Measurements from ENCODE around the gene HPN. TPM values are rescaled to one million over a fixed set of nuclear protein-coding genes. Genes with fewer than 3 reads are reported as not detected.
"Not testable (repeated sequence)": the region's sequence is repeated elsewhere in the genome, so short reads cannot be mapped to it uniquely, and the experiment has no call there.

The HPN gene
- total and polyA plus RNA-seq, 2 donors (not counting 3 experiments of a cell fraction or from before 2014, with no cell fraction given), result 0.10 TPM; not detected in 1

GRCh38 chr19:34997071-34997617 lies 44.4 kb upstream of the HPN start:
- Histone ChIP-seq H3K27me3 (ENCODE audit: control insufficient read depth in 2 of 2, insufficient read depth in 2 of 2, low read length in 2 of 2) (no peaks in the 10 kb centered on the region), H3K27ac (ENCODE audit: insufficient read depth, low read depth, low read length) (peak overlapping the region; percentile 57), H3K79me2 (ENCODE audit: control insufficient read depth, insufficient read depth, low read length) (peaks cover 16% of the 10 kb centered on the region), H3K4me2 (ENCODE audit: insufficient read depth, low read length) (peak overlapping the region; percentile 57), H3K9ac (replicated peaks; ENCODE audit: extremely low read depth, insufficient read depth, low read length) (no peak overlapping the region), H2AFZ (ENCODE audit: low read depth, low read length) (peak overlapping the region; percentile 65), H4K20me1 (replicated peaks; ENCODE audit: control insufficient read depth, extremely low read depth, insufficient read depth, low read length) (no peaks in the 10 kb centered on the region), H3K4me1 (ENCODE audit: control insufficient read depth, extremely low read depth, insufficient read depth, low read length) (peaks cover 55% of the 10 kb centered on the region), H3K4me3 (replicated peaks in 1 of 3; ENCODE audit: insufficient read depth in 1 of 3, low read depth in 1 of 3, low read length in 3 of 3) (peak overlapping the region in 1 of 3 experiments; percentile 15), H3K9me1 (replicated peaks; ENCODE audit: control insufficient read depth, extremely low read depth, insufficient read depth, low read length) (no peaks in the 10 kb centered on the region), H3K36me3 (ENCODE audit: control insufficient read depth in 2 of 2, extremely low read depth in 1 of 2, insufficient read depth in 2 of 2, low read length in 2 of 2) (no peaks in the 10 kb centered on the region), H3K9me3 (replicated peaks; ENCODE audit: control insufficient read depth, insufficient read depth, low read length) (no peaks in the 10 kb centered on the region)
- ChIA-PET POLR2A (interaction anchor here (0.7 kb wide), 1 partner anchor 25 kb away, joined by 8 read pairs; no protein-coding TSS in a partner anchor), CTCF (interaction anchor here (1.1 to 2.0 kb wide), 2 partner anchors 12 to 24 kb away, joined by 4 to 6 read pairs; no protein-coding TSS in a partner anchor)
- intact Hi-C loops (cut with micrococcal nuclease), result no loop called here
- TF ChIP-seq MYC (IDR thresholded peaks at IDR 0.05; ENCODE audit: low read depth, low read length) (no peak), POLR2AphosphoS5 (IDR thresholded peaks at IDR 0.05; ENCODE audit: insufficient read depth, low read depth, low read length) (no peak), MAX (IDR thresholded peaks at IDR 0.05; ENCODE audit: insufficient read depth, insufficient read length) (no peak), CTCF (IDR thresholded peaks at IDR 0.05; ENCODE audit: extremely low read depth in 1 of 2, insufficient read depth in 1 of 2, low read depth in 1 of 2, low read length in 2 of 2) (no peak), FOS (IDR thresholded peaks at IDR 0.05; ENCODE audit: borderline replicate concordance, insufficient read depth, low read length) (no peak), EZH2 (IDR thresholded peaks at IDR 0.05; ENCODE audit: borderline replicate concordance, low read depth, low read length, severe bottlenecking) (no peak), POLR2A (IDR thresholded peaks at IDR 0.05; ENCODE audit: low read depth, low read length) (no peak), GATA2 (IDR thresholded peaks at IDR 0.05; ENCODE audit: insufficient read depth, insufficient read length, low read depth, low read length) (no peak), JUN (IDR thresholded peaks at IDR 0.05; ENCODE audit: borderline replicate concordance, insufficient read depth, insufficient read length, low read depth) (no peak)
- FAIRE-seq, result peak; percentile 92
- BruUV-seq (replicated peaks), result no TSS peak
- dilution Hi-C loops (cut with MboI; ENCODE audit: extremely low pct_ligation_motif_present, low sequenced_read_pairs), result no loop called here
- DNase-seq (ENCODE audit: low read depth, low spot score), result peak; percentile 82

- H4K20me1 ChIP-seq (replicated peaks; ENCODE audit: control insufficient read depth, extremely low read depth, insufficient read depth, low read length); H3K27me3 ChIP-seq (ENCODE audit: control insufficient read depth in 2 of 2, insufficient read depth in 2 of 2, low read length in 2 of 2); intact Hi-C loops (cut with micrococcal nuclease); H3K4me2 ChIP-seq (ENCODE audit: insufficient read depth, low read length); FAIRE-seq; H2AFZ ChIP-seq (ENCODE audit: low read depth, low read length); DNase-seq (ENCODE audit: low read depth, low spot score); H3K9me3 ChIP-seq (replicated peaks; ENCODE audit: control insufficient read depth, insufficient read depth, low read length); H3K36me3 ChIP-seq (ENCODE audit: control insufficient read depth in 2 of 2, extremely low read depth in 1 of 2, insufficient read depth in 2 of 2, low read length in 2 of 2); BruUV-seq (replicated peaks); dilution Hi-C loops (cut with MboI; ENCODE audit: extremely low pct_ligation_motif_present, low sequenced_read_pairs); H3K9ac ChIP-seq (replicated peaks; ENCODE audit: extremely low read depth, insufficient read depth, low read length); H3K4me3 ChIP-seq (replicated peaks in 1 of 3; ENCODE audit: insufficient read depth in 1 of 3, low read depth in 1 of 3, low read length in 3 of 3); H3K9me1 ChIP-seq (replicated peaks; ENCODE audit: control insufficient read depth, extremely low read depth, insufficient read depth, low read length); H3K27ac ChIP-seq (ENCODE audit: insufficient read depth, low read depth, low read length); POLR2A ChIA-PET: not testable (repeated sequence)
- CTCF ChIA-PET, result interaction anchor here (2.0 kb wide), 1 partner anchor 13 kb away, joined by 6 read pairs; no protein-coding TSS in a partner anchor
- Histone ChIP-seq H3K4me1 (ENCODE audit: control insufficient read depth, extremely low read depth, insufficient read depth, low read length) (peaks cover 64% of the 10 kb centered on the region), H3K79me2 (ENCODE audit: control insufficient read depth, insufficient read depth, low read length) (peaks cover 25% of the 10 kb centered on the region)
These were observed 43.3 kb upstream of the HPN start for GRCh38 chr19:34998224-34998623.
